A673 (cell line): ENCODE measurements around the gene OR13C8. TPM values are rescaled to one million over a fixed set of nuclear protein-coding genes. Genes with fewer than 3 reads are reported as not detected.

Experiments used
- BruUV-seq: library from RNA; stranded (reverse); fragments of 400-500 nt; replicated peaks from 2 replicates; lab custom pipeline; 2021; lab: Mats Ljungman, UMichigan
- CTCF ChIA-PET: fragments of 300-600 bp; sonication (Branson Sonifier 250); formaldehyde crosslinking; loops from one replicate; lab custom pipeline; 2022; ENCODE audit warnings: antibody characterized with exemption; lab: Charles Lee
- POLR2A ChIA-PET: fragments of 300-600 bp; sonication (Branson Sonifier 250); formaldehyde crosslinking; loops from one replicate; lab custom pipeline; 2022; ENCODE audit warnings: antibody characterized with exemption; ENCODE audit not compliant: low non-redundant PET; lab: Charles Lee
- DNase-seq: peaks from one replicate; pipeline ENCODE4 v3.0.0-alpha.2; 2015; ENCODE audit warnings: low spot score
- H3K27ac ChIP-seq: fragments of 200-600 bp; sonication (generic); 2 replicates; pipeline ENCODE4 v1.5.1; 2016; ENCODE audit warnings: mixed run types, low read depth, mild to moderate bottlenecking, mixed read lengths, antibody characterized with exemption, low read length; ENCODE audit not compliant: poor library complexity, severe bottlenecking
- H3K27me3 ChIP-seq: fragments of 200-600 bp; sonication (generic); replicated peaks from 2 replicates; pipeline ENCODE4 v1.6.1; 2017; ENCODE audit warnings: mixed run types, low read depth, mild to moderate bottlenecking, mixed read lengths, antibody characterized with exemption, low read length; ENCODE audit not compliant: insufficient read depth, poor library complexity
- H3K36me3 ChIP-seq: fragments of 200-600 bp; sonication (generic); 2 replicates; pipeline ENCODE4 v1.6.1; 2016; ENCODE audit warnings: mixed run types, mild to moderate bottlenecking, mixed read lengths, antibody characterized with exemption, low read length; ENCODE audit not compliant: insufficient read depth, poor library complexity, severe bottlenecking
- H3K4me1 ChIP-seq: fragments of 200-600 bp; sonication (generic); 2 replicates; pipeline ENCODE4 v1.6.1; 2017; ENCODE audit warnings: mixed run types, mild to moderate bottlenecking, mixed read lengths, antibody characterized with exemption, low read length; ENCODE audit not compliant: insufficient read depth, poor library complexity, severe bottlenecking
- H3K4me3 ChIP-seq: fragments of 200-600 bp; sonication (generic); 2 replicates; pipeline ENCODE4 v1.5.1; 2016; ENCODE audit warnings: low read depth, mixed run types, mild to moderate bottlenecking, mixed read lengths, low read length; ENCODE audit not compliant: poor library complexity, severe bottlenecking
- H3K9me3 ChIP-seq: fragments of 200-600 bp; sonication (generic); 2 replicates; pipeline ENCODE4 v1.6.1; 2016; ENCODE audit warnings: mixed run types, low read depth, mild to moderate bottlenecking, mixed read lengths, antibody characterized with exemption, low read length; ENCODE audit not compliant: poor library complexity, severe bottlenecking
- CTCF ChIP-seq: fragments of 300-800, 200-600 bp; sonication (generic); conservative IDR thresholded peaks from 2 replicates; pipeline ENCODE4 v1.5.1; 2017; ENCODE audit warnings: low read depth, mild to moderate bottlenecking, antibody characterized with exemption, low read length, moderate library complexity, mixed read lengths
- EZH2 ChIP-seq: fragments of 200-600 bp; sonication (generic); IDR thresholded peaks from 2 replicates; pipeline ENCODE4 v1.6.1; 2017; ENCODE audit warnings: borderline replicate concordance, low read depth, mild to moderate bottlenecking, mixed read lengths, antibody characterized with exemption, low read length; ENCODE audit not compliant: poor library complexity, severe bottlenecking
- intact Hi-C: fragments of 100-400 bp; cut with micrococcal nuclease; formaldehyde crosslinking; loops from one replicate; pipeline ENCODE4 v1.10.0; 2022; ENCODE audit not compliant: unreplicated experiment
- total RNA-seq: library from RNA; stranded (reverse); gene quantifications from 2 replicates; pipeline ENCODE4 v1.2.3, GENCODE V29; 2021

OR13C8 gene
- total RNA-seq, 1 experiment from 2014 or later: not detected

GRCh38 chr9:104611213-104611612 is 42.2 kb downstream of the OR13C8 start:
- no peak for TF ChIP-seq EZH2
- no peak for TF ChIP-seq CTCF
- POLR2A ChIA-PET: no interaction called here
- intact Hi-C loops: no loop called here
- DNase-seq: no peak
- CTCF ChIA-PET: no interaction called here
- Histone ChIP-seq H3K9me3 (no peaks in the 10 kb centered on the region), H3K4me3 (no peak overlapping the region), H3K27me3 (no peaks in the 10 kb centered on the region), H3K4me1 (no peaks in the 10 kb centered on the region), H3K27ac (no peak overlapping the region), H3K36me3 (no peaks in the 10 kb centered on the region)
- BruUV-seq: no TSS peak

GRCh38 chr9:104617418-104617817 is 48.5 kb downstream of the OR13C8 start:
- no peaks in the 10 kb centered on the region for H3K9me3 ChIP-seq
- POLR2A ChIA-PET: no interaction called here
- no peaks in the 10 kb centered on the region for H3K27me3 ChIP-seq
- no peaks in the 10 kb centered on the region for H3K4me1 ChIP-seq
- no peak for DNase-seq
- no TSS peak for BruUV-seq
- no peaks in the 10 kb centered on the region for H3K36me3 ChIP-seq
- H3K27ac ChIP-seq: no peak overlapping the region
- CTCF ChIA-PET: no interaction called here
- TF ChIP-seq EZH2 (no peak), CTCF (no peak)
- intact Hi-C loops: no loop called here
- H3K4me3 ChIP-seq: no peak overlapping the region

GRCh38 chr9:104618104-104618503 is 49.1 kb downstream of the OR13C8 start, which contains the start of gene OR13C9:
Gene OR13C9 (minus strand): TSS chr9:104618204. CDS start chr9:104618204, 0 bp downstream.
- no peaks in the 10 kb centered on the region for H3K36me3 ChIP-seq
- H3K27ac ChIP-seq: no peak within 1 kb of the TSS
- ChIA-PET CTCF (no interaction called here), POLR2A (no interaction called here)
- DNase-seq: no peak
- H3K9me3 ChIP-seq: no peaks in the 10 kb centered on the region
- BruUV-seq: no TSS peak
- TF ChIP-seq CTCF (no peak), EZH2 (no peak)
- no peaks in the 10 kb centered on the region for H3K27me3 ChIP-seq
- no peaks in the 10 kb centered on the region for H3K4me1 ChIP-seq
- intact Hi-C loops: no loop called here
- H3K4me3 ChIP-seq: no peak within 1 kb of the TSS

Other genes starting within 250 kb of the OR13C8 start
- gene OR13F1, start 64.9 kb upstream of the OR13C8 start, total RNA-seq: not detected in 2 replicates
- not detected in 2 replicates for gene OR13C4, start 42.0 kb upstream of the OR13C8 start, total RNA-seq
- not detected in 2 replicates for gene OR13C3, start 32.3 kb upstream of the OR13C8 start, total RNA-seq
- gene OR13C5, start 30.2 kb downstream of the OR13C8 start, total RNA-seq: not detected in 2 replicates
- gene OR13C2, start 36.5 kb downstream of the OR13C8 start, total RNA-seq: not detected in 2 replicates
- gene OR13C9, start 49.0 kb downstream of the OR13C8 start, total RNA-seq: not detected in 2 replicates
- gene OR13D1, start 125.3 kb downstream of the OR13C8 start, total RNA-seq: not detected in 2 replicates
- 13.6 and 14.7 TPM in 2 replicates for gene NIPSNAP3A, start 178.5 kb downstream of the OR13C8 start, total RNA-seq
- 0.48 and 0.75 TPM in 2 replicates for gene NIPSNAP3B, start 195.0 kb downstream of the OR13C8 start, total RNA-seq